ENCODE results near the gene HEXD.

Gene HEXD

DNA sequence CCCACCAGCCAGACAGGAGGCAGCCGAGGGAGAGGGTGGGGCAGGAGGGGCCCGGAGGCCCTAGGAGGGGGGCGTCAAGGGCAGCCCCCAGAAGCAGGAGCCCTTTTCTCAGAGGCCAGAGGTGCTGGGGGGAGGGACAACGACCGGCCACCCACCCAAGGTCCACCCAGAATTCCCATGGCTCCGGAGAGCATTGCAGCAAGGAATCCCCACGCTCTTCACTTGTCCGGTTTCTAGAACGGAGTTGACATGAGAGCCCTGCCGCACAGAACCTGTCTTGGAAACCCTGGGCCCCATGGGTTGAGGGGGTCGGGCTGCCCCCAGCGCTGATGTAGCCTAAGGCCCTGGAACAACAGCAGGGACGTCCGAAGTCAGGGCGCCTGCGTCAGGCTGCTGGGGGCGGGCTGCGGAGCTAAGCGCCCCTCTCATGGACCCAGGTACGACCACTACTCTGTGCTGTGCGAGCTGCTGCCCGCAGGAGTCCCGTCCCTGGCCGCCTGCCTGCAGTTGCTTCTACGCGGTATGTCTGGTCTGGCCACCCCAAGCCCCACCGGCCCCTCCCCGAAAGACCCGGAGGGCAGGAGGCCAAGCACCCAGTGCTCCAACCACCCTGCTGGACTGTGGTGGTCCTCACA is 21.2 kb downstream of the HEXD start:
- Mint-ChIP-seq H3K27ac (no peak overlapping the region), H3K36me3 (ENCODE audit: low read depth) (peaks cover 4% of the 10 kb centered on the region)

DNA sequence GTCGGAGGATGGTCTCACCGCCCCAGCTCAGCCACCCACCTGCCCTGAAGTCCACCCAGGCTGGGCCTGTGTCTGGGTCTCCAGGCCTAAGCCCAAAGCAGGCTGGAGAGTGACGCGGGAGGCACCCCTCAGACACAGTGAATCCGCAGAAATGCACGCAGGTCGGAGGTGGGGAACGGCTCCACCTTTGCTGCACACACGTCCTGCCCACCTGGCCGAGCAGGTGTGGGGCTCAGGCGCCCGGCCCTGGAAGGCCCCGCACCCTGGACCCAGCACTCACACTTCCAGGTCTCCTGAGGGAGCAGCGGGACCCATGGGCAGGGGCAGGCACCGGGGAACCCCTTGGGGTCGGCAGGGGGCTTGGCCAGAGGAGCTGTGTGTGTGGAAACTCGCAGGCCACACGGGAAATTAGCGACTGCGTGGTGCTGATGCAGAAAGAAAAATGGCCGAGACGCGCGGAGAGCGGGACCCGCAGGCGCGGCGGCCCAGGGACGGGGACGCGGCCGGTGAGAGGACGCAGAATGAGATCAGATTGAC is 21.8 kb downstream of the HEXD start:
- Mint-ChIP-seq H3K27me3 (ENCODE audit: low read depth) (no peaks in the 10 kb centered on the region), H3K27ac (no peak overlapping the region), H3K4me1 (peaks cover 7% of the 10 kb centered on the region), H3K36me3 (ENCODE audit: low read depth) (peaks cover 4% of the 10 kb centered on the region), H3K9me3 (no peaks in the 10 kb centered on the region), H3K4me3 (no peak overlapping the region)
- TF ChIP-seq, protein P1, sequence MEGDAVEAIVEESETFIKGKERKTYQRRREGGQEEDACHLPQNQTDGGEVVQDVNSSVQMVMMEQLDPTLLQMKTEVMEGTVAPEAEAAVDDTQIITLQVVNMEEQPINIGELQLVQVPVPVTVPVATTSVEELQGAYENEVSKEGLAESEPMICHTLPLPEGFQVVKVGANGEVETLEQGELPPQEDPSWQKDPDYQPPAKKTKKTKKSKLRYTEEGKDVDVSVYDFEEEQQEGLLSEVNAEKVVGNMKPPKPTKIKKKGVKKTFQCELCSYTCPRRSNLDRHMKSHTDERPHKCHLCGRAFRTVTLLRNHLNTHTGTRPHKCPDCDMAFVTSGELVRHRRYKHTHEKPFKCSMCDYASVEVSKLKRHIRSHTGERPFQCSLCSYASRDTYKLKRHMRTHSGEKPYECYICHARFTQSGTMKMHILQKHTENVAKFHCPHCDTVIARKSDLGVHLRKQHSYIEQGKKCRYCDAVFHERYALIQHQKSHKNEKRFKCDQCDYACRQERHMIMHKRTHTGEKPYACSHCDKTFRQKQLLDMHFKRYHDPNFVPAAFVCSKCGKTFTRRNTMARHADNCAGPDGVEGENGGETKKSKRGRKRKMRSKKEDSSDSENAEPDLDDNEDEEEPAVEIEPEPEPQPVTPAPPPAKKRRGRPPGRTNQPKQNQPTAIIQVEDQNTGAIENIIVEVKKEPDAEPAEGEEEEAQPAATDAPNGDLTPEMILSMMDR (IDR thresholded peaks at IDR 0.05; ENCODE audit: unreplicated experiment in 3 of 3): no peak

More for the DNA sequence above, 21.2 kb downstream of the HEXD start:
- H3K9me3 Mint-ChIP-seq: no peaks in the 10 kb centered on the region
- H3K4me3 Mint-ChIP-seq: no peak overlapping the region
- peaks cover 7% of the 10 kb centered on the region for H3K4me1 Mint-ChIP-seq
- TF ChIP-seq, protein P1 (IDR thresholded peaks at IDR 0.05; ENCODE audit: unreplicated experiment in 3 of 3): no peak
- H3K27me3 Mint-ChIP-seq (ENCODE audit: low read depth): no peaks in the 10 kb centered on the region

DNA sequence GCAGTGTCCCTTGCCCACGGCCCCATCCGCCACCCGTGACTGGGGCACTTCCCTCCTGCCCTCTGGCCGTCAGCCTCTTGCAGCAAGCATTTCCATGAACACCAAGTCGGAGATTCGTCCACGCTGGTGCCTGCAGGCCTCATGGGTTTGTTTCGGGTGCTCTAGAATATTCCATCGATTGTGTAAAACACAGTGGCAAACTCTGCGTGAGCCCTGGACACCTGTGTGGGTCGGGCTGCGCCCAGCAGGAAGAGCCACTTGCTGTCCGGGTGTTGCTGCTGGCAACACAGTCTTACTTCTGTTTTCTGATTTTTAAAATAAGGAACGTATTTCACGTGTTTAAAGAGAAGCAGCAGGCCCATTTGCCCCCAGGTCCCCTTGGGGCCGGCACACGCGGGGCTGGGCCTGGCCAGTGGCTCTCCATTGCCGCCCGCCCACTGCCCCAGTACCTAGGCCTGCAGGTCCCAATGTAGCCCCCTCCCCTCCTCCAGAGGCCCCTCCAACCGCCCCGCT is 22.4 kb downstream of the HEXD start:
- Mint-ChIP-seq H3K4me3 (no peak overlapping the region), H3K27me3 (ENCODE audit: low read depth) (no peaks in the 10 kb centered on the region), H3K4me1 (peaks cover 7% of the 10 kb centered on the region), H3K36me3 (ENCODE audit: low read depth) (peaks cover 4% of the 10 kb centered on the region), H3K27ac (no peak overlapping the region), H3K9me3 (no peaks in the 10 kb centered on the region)
- TF ChIP-seq, protein P1 (IDR thresholded peaks at IDR 0.05; ENCODE audit: unreplicated experiment in 3 of 3): no peak

DNA sequence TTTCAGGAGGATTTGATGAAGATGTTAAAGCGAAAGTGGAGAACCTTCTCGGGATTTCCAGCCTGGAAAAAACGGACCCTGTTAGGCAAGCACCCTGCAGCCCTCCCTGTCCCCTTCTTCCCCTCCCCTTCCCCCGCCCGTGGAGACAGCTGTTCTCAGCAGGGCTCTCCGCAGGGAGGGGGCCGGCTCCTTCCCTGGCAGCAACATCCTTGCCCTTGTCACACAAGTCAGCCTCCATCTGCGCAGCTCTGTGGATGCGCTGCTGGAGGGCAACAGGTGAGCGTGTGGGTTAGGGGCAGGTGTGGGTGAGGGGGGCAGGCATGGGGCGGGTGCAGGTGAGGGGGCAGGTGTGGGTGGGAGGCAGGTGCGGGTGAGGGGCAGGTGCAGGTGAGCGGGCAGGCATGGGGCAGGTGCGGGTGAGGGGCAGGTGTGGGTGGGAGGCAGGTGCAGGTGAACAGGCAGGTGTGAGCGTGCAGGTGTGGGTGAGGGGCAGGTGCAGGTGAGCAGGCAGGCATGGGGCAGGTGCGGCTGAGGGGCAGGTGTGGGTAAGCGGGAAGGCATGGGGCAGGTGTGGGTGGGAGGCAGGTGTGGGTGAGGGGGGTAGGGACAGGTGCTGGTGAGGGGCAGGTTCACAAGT is 23.0 kb downstream of the HEXD start:
- Mint-ChIP-seq H3K4me1 (peaks cover 7% of the 10 kb centered on the region), H3K27me3 (ENCODE audit: low read depth) (no peaks in the 10 kb centered on the region), H3K9me3 (no peaks in the 10 kb centered on the region), H3K4me3 (no peak overlapping the region), H3K27ac (no peak overlapping the region), H3K36me3 (ENCODE audit: low read depth) (peaks cover 4% of the 10 kb centered on the region)
- TF ChIP-seq, protein P1 (IDR thresholded peaks at IDR 0.05; ENCODE audit: unreplicated experiment in 3 of 3): no peak

DNA sequence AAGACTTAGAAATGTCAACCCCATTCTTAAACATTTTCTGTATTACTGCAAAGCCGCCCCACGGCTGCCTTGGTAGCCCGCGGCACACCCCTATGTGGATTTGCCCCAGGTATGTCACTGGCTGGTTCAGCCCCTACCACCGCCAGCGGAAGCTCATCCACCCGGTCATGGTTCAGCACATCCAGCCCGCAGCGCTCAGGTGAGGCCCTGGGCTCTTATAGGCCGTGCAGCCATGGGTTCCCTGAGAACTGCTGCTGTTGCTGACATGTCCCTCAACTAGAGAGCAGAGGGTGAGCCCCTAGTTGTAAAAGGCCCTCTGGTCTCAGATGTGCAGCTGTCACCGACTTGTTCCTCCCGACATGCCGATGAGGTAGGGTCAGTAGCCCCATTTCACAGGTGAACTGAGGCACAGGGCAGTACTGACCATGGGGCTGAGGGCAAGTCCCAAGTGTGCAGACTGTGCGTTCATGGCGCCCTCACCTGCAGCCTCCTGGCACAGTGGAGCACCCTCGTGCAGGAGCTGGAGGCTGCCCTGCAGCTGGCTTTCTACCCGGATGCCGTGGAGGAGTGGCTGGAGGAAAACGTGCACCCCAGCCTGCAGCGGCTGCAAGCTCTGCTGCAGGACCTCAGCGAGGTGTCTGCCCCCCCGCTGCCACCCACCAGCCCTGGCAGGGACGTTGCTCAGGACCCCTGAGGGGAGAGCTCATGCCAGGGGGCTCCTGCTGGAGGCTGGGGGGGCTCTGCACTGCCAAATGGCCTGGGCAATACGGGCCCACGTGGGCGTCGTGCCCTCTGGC is 23.7 kb downstream of the HEXD start:
- TF ChIP-seq, protein P1 (IDR thresholded peaks at IDR 0.05; ENCODE audit: unreplicated experiment in 3 of 3): no peak
- no peak overlapping the region for H3K27ac Mint-ChIP-seq
- no peak overlapping the region for H3K4me3 Mint-ChIP-seq
- peaks cover 4% of the 10 kb centered on the region for H3K36me3 Mint-ChIP-seq (ENCODE audit: low read depth)
- no peaks in the 10 kb centered on the region for H3K27me3 Mint-ChIP-seq (ENCODE audit: low read depth)
- H3K4me1 Mint-ChIP-seq: peaks cover 7% of the 10 kb centered on the region
- H3K9me3 Mint-ChIP-seq: no peaks in the 10 kb centered on the region
